HG03521 (cell line): Measurements from ENCODE around the gene GRIK1.
"Not testable (repeated sequence)": the region's sequence is repeated elsewhere in the genome, so short reads cannot be mapped to it uniquely, and the experiment has no call there.

ENCODE experiments used
- ATAC-seq: cut with Tn5 transposase; IDR thresholded peaks from one replicate; pipeline ENCODE4 v1.9.1; 2021; ENCODE audit warnings: mild to moderate bottlenecking, moderate library complexity; ENCODE audit not compliant: unreplicated experiment

GRIK1 gene

GRCh38 chr21:29624776-29625175 is 315.0 kb downstream of the GRIK1 start:
- ATAC-seq = no peak

DNA sequence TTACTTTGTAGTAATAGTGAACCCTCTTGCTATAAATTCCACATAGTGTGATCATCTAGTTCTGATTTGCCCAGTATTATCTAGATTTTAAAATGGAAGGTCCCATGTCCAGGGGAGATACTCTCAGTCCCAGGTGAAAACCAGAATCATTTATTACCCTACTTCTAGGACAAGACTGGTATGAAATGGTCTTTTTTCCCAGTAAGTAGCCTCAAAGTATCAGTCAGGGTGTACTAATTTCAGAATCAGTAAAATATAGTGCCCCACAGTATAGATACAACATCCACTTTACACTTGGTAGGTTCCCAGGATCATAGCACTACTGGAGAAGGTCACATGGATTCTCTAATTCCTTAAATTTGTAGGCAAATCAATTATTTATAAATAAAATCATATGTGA is 318.3 kb downstream of the GRIK1 start:
- ATAC-seq = no peak

GRCh38 chr21:29616209-29616751 is 323.5 kb downstream of the GRIK1 start:
- ATAC-seq = no peak

DNA sequence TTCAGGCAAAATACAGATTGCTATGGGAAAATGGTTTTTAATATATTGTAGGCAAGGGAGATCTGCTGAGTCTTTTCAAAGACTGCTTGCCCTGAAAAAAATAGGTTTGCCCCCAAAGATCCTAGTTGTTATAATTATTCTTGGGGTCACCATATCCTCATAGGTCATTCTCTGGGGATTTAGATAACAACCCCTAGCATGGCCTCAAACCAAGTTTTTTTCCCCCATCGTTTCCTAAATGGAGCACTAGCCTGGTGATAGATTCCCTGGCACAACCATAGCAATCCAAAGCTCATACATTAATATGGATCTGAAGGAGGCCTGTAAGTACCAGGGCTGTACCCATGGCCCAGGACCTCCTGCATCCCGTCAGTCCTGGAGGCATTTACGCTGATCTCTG is 325.9 kb downstream of the GRIK1 start:
- ATAC-seq = no peak

- no peak for ATAC-seq
Measured at GRCh38 chr21:29613021-29613420, 326.8 kb downstream of the GRIK1 start.

DNA sequence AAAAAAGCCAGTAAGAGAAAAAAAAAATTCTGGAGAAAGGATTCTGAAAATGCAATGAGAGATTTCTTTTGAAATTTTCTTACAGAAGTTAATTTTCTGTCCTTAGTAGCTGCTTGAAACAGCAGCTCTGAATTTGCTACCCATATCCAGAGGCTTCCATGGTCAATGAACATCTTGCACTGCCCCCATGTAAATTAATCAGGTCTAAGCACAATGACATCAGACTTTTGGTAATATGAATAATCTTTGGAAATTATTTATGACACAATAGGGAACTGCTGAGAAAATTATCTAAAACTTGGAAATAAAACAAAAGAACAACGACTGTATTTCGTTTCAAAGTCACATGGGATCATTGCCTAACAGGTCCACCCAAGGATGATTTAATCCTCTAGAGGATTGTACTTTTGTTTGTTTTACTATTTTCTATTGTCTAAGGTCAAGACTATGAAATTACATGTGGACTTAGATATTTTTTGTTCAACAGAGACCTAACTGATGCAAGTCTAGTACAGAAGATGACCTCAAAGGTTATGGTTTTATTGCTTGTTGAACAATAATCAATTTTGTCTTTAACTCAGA is 328.9 kb downstream of the GRIK1 start:
- ATAC-seq = no peak

GRCh38 chr21:29606613-29607012 is 333.2 kb downstream of the GRIK1 start:
- ATAC-seq = no peak

GRCh38 chr21:29605219-29605618 is 334.6 kb downstream of the GRIK1 start:
- not testable (repeated sequence) for ATAC-seq

- ATAC-seq = no peak
Measured at GRCh38 chr21:29604076-29604475, 335.7 kb downstream of the GRIK1 start.

DNA sequence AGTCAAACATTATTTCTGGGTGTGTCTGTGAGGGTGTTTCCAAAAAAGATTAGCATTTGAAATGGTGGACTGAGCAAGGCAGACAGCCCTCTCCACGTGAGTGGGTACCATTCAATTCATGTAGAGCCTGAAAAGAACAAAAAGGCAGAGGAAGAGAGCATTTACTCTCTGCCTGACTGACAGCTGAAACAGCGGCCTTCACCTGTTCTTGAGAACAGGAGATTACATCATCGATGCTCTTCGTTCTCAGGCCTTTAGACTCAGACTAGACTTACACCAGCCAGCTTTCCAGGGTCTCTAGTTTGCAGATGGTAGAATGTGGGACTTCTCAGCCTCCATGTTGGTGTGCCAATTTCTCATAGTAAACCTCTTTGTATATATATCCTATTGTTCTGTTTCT is 338.7 kb downstream of the GRIK1 start:
- no peak for ATAC-seq

DNA sequence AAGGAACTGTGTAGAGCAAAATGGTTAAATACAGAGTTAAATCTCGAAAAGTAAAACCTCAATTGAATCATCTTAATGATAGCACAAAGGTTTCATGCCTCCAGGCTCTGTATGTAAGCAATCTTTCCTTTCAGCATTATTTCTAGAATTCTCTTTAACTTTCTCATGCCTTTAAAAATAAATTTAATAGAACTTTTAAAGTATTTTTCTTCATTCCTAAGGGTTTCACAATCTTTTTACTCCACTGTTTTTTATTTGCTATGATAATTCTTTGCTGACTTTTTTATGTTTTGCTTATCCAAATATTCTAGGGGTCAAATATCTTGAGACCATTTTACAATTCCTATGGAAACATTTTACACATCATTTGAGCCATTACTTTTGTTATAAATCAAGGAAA is 353.1 kb downstream of the GRIK1 start:
- no peak for ATAC-seq

- ATAC-seq = no peak
Measured at GRCh38 chr21:29585462-29585861, 354.3 kb downstream of the GRIK1 start.

GRCh38 chr21:29583424-29583924 is 356.3 kb downstream of the GRIK1 start:
- ATAC-seq = no peak

DNA sequence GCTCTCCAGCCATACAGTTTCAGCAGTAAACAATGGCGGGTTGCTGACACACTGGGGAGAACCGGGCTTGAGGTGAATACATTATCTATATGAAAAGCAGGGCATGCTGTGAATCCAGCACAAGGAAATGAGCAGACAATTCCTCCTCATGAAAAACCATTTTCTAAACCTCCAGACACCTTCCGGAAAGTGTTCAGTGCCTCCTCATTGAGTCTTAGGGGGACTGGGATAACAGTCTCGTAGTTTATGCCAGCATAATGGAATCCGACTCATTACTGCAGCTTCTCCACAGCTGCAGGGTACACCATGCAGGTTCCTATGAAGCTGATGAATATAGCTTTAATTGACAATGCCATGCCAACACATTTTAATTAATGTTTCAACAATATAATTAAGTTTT is 356.9 kb downstream of the GRIK1 start:
- no peak for ATAC-seq

DNA sequence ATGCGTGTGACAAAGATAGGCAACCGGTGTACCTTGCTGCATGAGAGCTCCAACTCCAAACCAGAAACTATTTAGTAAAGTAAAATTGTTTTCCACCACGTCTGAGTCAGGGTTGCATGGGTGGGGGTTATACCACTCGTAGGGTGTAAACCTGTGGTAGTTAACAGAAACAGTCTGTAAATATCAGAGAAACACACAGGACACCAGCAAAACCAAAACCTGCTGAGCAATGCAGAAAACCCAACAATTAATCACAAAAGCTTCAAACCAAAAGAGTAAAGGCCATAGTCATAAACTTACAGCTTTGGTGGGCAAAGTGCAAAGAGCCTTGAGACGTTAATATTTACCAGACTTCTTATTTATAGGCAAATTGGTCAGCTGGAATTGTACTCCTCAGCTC is 358.4 kb downstream of the GRIK1 start:
- ATAC-seq = no peak

DNA sequence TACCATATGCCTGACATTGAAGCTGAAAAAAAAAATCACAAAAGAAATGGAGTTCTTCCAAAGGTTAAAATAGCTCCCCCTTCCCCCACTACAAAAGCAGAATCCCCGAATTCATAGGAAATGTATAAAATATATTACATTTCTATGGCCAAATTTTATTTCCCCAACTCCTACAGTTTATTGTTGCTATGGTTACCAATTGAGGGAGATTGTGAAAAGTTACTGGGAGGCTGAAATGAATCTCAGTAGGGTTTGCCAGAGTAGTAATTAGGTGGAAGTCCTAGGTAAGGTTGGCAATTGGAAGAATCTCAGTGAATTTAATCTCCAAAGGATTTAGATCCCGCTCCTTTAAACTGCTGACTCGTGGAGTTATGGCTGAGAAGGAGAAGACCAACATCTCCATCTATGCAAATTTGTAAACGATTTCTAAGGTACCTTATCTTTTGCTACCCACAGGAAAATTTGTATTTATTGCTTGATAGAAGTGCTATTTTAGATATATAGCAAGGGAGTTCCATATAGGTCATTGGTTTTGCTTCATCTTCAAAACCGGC is 359.0 kb downstream of the GRIK1 start:
- no peak for ATAC-seq

DNA sequence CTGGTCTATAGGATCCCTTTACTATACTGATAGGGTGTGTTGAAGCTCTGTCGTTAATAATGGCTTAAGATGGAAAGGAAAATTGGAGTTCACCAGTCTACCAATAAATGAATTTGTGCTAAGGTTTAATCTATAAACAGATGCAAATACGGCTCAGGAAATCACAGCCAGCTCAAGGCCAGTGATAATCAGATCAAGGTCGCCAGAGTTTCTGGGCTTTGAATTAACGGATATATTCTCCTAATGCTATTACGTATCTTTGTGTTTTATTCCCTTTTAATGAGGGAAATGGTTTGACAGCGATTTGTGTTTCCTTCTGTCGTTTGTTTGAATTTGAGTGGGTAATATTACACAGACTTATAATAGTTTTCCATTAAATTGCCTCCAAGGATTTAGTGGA is 361.5 kb downstream of the GRIK1 start:
- ATAC-seq = no peak

DNA sequence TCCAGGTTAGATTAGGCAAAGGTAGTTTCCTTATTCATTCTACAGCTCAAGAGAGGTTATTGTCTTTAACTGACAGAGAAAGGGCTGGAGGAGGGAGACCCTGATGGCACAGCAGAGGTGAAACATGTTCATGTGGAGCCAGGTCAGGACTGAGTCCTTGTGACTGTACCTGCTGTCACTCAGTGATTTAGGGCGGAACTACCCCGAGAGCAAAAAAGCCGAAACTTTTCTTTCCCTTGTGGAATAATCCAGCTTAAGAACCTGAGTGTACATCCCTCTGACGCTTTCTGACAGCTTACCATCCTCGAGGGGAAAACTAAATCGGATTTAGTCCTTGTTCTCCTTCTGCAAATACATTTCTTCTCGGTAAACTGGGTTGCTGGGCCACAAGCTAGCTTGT is 367.8 kb downstream of the GRIK1 start:
- no peak for ATAC-seq

- ATAC-seq = no peak
Measured at GRCh38 chr21:29568020-29568697, 371.6 kb downstream of the GRIK1 start.

DNA sequence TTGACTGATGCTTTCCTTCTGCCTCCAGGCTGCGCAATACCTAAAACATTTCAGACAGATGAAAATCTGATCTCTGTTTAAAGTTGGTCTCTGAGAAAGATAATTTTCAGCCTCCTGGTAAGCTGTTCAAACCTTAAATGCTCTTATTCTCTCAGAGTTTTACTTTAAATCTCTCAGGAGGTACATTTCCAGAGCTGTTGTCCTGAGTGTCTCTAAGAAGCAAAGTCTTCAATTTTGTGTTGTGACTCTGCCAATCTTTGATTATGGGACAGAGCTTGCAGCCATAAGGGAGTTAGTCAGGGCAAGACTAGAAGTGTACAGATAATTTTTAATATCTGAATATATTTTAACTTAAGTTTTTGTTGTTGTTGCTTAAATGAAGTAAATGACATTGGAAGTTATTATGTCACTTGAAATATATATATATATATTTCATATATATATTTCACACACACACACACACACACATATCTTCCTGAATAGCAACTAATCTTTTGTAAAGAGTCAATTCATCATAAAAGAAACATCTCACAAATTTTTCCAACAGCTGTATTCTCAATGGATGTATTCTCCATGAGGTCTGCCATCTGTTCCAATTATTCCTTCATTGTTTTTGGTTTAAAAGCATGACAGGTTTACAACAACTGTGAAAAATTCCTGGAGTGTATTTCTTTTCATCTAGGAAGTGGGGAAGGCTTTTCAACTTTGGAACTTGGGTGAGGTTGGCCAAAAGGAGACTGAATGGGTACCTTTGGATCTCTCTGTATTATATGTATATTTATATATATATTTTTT is 381.7 kb downstream of the GRIK1 start:
- ATAC-seq = no peak

DNA sequence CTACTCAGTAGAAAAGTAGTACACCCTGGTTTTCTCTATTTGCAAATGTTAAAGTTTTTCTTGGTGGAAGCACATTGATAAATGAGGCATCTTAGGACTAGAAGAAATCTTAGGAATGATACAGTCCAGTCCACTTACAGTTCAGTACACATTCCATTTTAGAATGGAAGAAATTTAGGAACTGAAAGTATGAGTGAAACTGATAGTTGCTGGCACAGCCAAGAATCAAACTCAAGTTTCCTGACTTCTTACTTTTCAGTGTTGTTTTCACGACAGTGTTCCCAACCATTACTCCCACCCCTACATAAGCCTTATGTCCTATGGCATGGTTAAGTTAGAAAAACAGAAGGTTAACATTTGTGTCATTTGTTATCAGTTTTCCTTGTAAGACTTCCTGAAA is 382.6 kb downstream of the GRIK1 start:
- no peak for ATAC-seq
